Skeletal muscle tissue (tissue), 5 donors: ENCODE results near the gene ARHGEF1. TPM values are rescaled to one million over a fixed set of nuclear protein-coding genes. Genes with fewer than 3 reads are reported as not detected.

Experiments used
- H3K27ac ChIP-seq: one replicate; pipeline ENCODE4 v1.7.0; 2013; ENCODE audit warnings: mild to moderate bottlenecking, low read depth, low read length, inconsistent platforms
- H3K27me3 ChIP-seq, 3 donors: one replicate each; pipeline ENCODE4 v1.7.0; 2013; ENCODE audit warnings: low read length in 3 of 3; ENCODE audit not compliant: control insufficient read depth in 3 of 3, insufficient read depth in 3 of 3
- H3K36me3 ChIP-seq, 3 donors: one replicate each; pipeline ENCODE4 v1.7.0; 2013; ENCODE audit warnings: low read length in 3 of 3; ENCODE audit not compliant: control insufficient read depth in 3 of 3, insufficient read depth in 3 of 3
- H3K4me1 ChIP-seq, 3 donors: one replicate each; pipeline ENCODE4 v1.7.0; 2013; ENCODE audit warnings: low read length in 3 of 3, mild to moderate bottlenecking in 3 of 3; ENCODE audit not compliant: control insufficient read depth in 3 of 3, insufficient read depth in 3 of 3
- H3K4me3 ChIP-seq, 3 donors: one replicate each; pipeline ENCODE4 v1.7.0; 2013; ENCODE audit warnings: low read length in 3 of 3
- H3K9ac ChIP-seq, 3 donors: one replicate each; pipeline ENCODE4 v1.7.0; 2013; ENCODE audit warnings: low read length in 3 of 3, mild to moderate bottlenecking in 3 of 3, moderate library complexity in 2 of 3, low read depth in 1 of 3
- H3K9me3 ChIP-seq, 3 donors: one replicate each; pipeline ENCODE4 v1.7.0; 2013; ENCODE audit warnings: low read length in 3 of 3; ENCODE audit not compliant: control insufficient read depth in 3 of 3
- small RNA-seq: library from RNA; depleted of rRNA; stranded (forward); fragments of <200 nt; gene quantifications from one replicate; pipeline ENCODE3, GENCODE V24; 2014
- total RNA-seq: library from RNA; depleted of rRNA; stranded (reverse); fragments of >200 nt; gene quantifications from one replicate; pipeline ENCODE4 v1.2.3, GENCODE V29; 2014
- donor health status: Osteomylitis.

ARHGEF1 gene
- total RNA-seq, 1 donor from 2014 or later: 13.6 TPM

- Histone ChIP-seq H3K27ac (no peak overlapping the region), H3K9ac (no peak overlapping the region), H3K4me3 (no peak overlapping the region)
Observed at GRCh38 chr19:41951686-41952172, 68.7 kb downstream of the ARHGEF1 start.

GRCh38 chr19:41955521-41955920, 72.5 kb downstream of the ARHGEF1 start:
- H3K9ac ChIP-seq: no peak overlapping the region
- no peaks in the 10 kb centered on the region for H3K27me3 ChIP-seq
- H3K4me3 ChIP-seq: no peak overlapping the region
- peaks cover 16 to 22% (median 17%) of the 10 kb centered on the region in 3 donors for H3K4me1 ChIP-seq
- no peaks in the 10 kb centered on the region for H3K9me3 ChIP-seq
- H3K27ac ChIP-seq: no peak overlapping the region
- H3K36me3 ChIP-seq: peaks cover 5 to 14% (median 11%) of the 10 kb centered on the region in 3 donors

More at GRCh38 chr19:41951686-41952172, 68.7 kb downstream of the ARHGEF1 start:
- Histone ChIP-seq H3K9me3 (no peaks in the 10 kb centered on the region), H3K36me3 (peaks cover 5 to 10% (median 8%) of the 10 kb centered on the region in 3 donors), H3K4me1 (peaks cover 0 to 2% (median 0%) of the 10 kb centered on the region in 3 donors), H3K27me3 (no peaks in the 10 kb centered on the region)

GRCh38 chr19:41956621-41957020, 73.6 kb downstream of the ARHGEF1 start:
- Histone ChIP-seq H3K4me1 (peaks cover 16 to 22% (median 17%) of the 10 kb centered on the region in 3 donors), H3K9ac (no peak overlapping the region), H3K36me3 (peaks cover 5 to 14% (median 11%) of the 10 kb centered on the region in 3 donors), H3K27me3 (no peaks in the 10 kb centered on the region), H3K27ac (no peak overlapping the region), H3K4me3 (no peak overlapping the region), H3K9me3 (no peaks in the 10 kb centered on the region)

Small RNAs within 50 kb of the gene (small RNA-seq; reads per million reads assigned to genes)
- not detected for gene MIR6797

Other genes with a start within 250 kb of the ARHGEF1 start
- not detected for gene CEACAM7, start 194.9 kb upstream of the ARHGEF1 start, total RNA-seq
- gene CEACAM5, start 174.6 kb upstream of the ARHGEF1 start, total RNA-seq: not detected
- under 0.01 TPM for gene CEACAM6, start 127.7 kb upstream of the ARHGEF1 start, total RNA-seq
- not detected for gene CEACAM3, start 86.6 kb upstream of the ARHGEF1 start, total RNA-seq
- gene LYPD4, start 38.5 kb upstream of the ARHGEF1 start, total RNA-seq: not detected
- not detected for gene DMRTC2, start 38.1 kb upstream of the ARHGEF1 start, total RNA-seq
- 455 TPM for gene RPS19, start 22.9 kb upstream of the ARHGEF1 start, total RNA-seq
- gene CD79A, start 5.9 kb upstream of the ARHGEF1 start, total RNA-seq: 1.0 TPM
- not detected for gene ERFL, start 45.3 kb downstream of the ARHGEF1 start, total RNA-seq
- gene RABAC1, start 76.1 kb downstream of the ARHGEF1 start, total RNA-seq: 85.1 TPM
- gene ATP1A3, start 111.0 kb downstream of the ARHGEF1 start, total RNA-seq: not detected
- 1.0 TPM for gene GRIK5, start 187.0 kb downstream of the ARHGEF1 start, total RNA-seq
- 7.8 TPM for gene ZNF574, start 193.0 kb downstream of the ARHGEF1 start, total RNA-seq
- 0.52 TPM for gene POU2F2, start 249.3 kb downstream of the ARHGEF1 start, total RNA-seq